ENCODE results near the gene HOXA10. TPM values are rescaled to one million over a fixed set of nuclear protein-coding genes. Genes with fewer than 3 reads are reported as not detected.

Gene HOXA10
- total RNA-seq, 3 donors from 2014 or later, result 25.0 to 56.9 (median 25.8) TPM

DNA sequence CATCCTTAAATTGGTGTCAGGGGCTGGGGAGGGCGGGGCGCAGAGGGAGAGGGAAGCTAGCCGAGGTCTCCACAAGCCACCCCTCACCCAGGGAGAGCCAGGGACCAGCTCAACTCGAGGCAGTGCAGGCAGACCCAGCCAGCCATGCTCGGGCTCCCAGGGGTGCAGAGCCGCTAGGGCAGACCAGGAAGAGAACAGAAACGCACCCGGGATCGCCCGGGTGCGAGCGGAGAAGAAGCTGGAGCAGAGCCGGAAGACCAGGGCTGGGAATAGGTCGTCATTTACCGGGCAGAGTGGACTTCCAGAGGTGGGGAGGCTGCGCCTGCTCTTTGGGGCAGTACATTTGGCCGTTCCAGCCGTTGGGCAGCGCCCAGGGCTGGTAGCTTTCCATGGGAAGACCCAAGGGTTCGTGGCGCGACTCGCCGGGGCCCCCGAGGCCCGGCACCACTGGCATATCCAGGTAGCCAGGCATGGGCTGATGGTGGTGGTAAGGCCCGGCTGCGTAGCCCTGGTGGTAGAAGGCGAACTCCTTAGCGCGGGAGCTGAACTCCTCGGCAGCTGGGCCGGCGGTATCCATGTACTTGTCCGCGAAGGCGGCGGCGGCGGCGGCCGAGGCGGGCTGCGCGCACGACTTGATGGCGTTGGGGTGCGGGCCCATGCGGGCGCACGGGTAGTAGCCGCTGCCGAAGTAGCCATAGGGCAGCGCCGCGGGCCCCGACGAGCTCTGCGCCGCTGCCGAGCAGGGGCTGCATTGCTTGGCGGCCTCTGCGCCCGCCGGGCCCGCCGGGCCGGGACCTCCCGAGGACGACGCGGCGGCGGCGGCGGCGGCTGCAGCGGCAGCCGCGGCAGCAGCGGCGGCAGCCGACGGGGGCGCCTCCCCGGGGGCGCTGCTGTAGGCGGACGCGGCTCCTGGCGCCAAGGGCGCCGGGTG is 25.0 kb upstream of the HOXA10 start:
- ATAC-seq (peak; percentile 1), DNase-seq (peak in 2 of 3 donors; percentile 41 to 61)
- Histone ChIP-seq H3K9me3 (no peaks in the 10 kb centered on the region), H3K4me3 (peak overlapping the region; percentile 68), H3K36me3 (ENCODE audit: low read depth) (no peaks in the 10 kb centered on the region), H3K4me1 (ENCODE audit: low read depth) (peaks cover 5% of the 10 kb centered on the region)
- TF ChIP-seq, protein P1, sequence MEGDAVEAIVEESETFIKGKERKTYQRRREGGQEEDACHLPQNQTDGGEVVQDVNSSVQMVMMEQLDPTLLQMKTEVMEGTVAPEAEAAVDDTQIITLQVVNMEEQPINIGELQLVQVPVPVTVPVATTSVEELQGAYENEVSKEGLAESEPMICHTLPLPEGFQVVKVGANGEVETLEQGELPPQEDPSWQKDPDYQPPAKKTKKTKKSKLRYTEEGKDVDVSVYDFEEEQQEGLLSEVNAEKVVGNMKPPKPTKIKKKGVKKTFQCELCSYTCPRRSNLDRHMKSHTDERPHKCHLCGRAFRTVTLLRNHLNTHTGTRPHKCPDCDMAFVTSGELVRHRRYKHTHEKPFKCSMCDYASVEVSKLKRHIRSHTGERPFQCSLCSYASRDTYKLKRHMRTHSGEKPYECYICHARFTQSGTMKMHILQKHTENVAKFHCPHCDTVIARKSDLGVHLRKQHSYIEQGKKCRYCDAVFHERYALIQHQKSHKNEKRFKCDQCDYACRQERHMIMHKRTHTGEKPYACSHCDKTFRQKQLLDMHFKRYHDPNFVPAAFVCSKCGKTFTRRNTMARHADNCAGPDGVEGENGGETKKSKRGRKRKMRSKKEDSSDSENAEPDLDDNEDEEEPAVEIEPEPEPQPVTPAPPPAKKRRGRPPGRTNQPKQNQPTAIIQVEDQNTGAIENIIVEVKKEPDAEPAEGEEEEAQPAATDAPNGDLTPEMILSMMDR (IDR thresholded peaks at IDR 0.05), result no peak
- intact Hi-C loops (cut with DNase I, micrococcal nuclease), result loop anchor here in 1 of 2 donors (10.0 kb wide), 2 partner anchors 726 to 826 kb away; no protein-coding TSS in a partner anchor

DNA sequence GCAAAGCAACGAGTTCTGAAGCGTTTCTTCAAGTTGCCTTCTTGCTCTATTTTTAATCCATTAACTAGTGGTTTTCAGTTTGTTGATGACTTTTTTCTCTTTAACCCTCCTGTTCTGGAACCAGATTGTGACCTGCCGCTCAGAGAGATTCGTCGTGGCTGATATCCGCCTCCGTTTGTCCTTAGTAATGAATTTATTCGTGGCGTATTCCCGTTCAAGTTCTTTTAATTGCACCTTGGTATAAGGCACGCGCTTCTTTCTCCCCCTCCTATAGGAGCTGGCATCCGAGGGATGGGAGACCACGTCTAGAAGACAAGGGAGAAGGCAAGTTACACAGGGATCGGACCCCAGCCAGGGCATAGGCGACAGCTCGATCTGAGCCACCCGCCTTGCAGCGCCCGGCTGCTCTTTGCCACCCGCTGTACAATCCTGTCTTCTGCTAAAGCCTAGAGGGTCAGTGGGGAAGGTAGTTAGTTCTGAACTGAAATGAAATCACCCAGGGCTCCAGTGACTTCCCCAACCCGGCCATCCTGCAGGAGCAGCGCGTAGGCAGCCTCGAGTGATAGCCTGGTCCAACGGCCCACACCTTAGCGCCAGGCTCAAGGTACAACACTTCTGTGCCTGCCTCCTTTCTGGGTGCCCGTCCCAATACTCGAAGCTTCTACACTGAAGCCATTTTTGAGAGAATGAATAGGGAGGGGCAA is 24.2 kb upstream of the HOXA10 start:
- Histone ChIP-seq H3K36me3 (ENCODE audit: low read depth) (no peaks in the 10 kb centered on the region), H3K4me3 (peak overlapping the region; percentile 68), H3K9me3 (no peaks in the 10 kb centered on the region), H3K4me1 (ENCODE audit: low read depth) (peaks cover 8% of the 10 kb centered on the region)
- peak in 1 of 3 donors; percentile 61 for DNase-seq
- intact Hi-C loops (cut with DNase I, micrococcal nuclease), result loop anchor here in 1 of 2 donors (10.0 kb wide), 2 partner anchors 727 to 827 kb away; no protein-coding TSS in a partner anchor
- TF ChIP-seq, protein P1 (IDR thresholded peaks at IDR 0.05), result no peak
- peak; percentile 8 for ATAC-seq

DNA sequence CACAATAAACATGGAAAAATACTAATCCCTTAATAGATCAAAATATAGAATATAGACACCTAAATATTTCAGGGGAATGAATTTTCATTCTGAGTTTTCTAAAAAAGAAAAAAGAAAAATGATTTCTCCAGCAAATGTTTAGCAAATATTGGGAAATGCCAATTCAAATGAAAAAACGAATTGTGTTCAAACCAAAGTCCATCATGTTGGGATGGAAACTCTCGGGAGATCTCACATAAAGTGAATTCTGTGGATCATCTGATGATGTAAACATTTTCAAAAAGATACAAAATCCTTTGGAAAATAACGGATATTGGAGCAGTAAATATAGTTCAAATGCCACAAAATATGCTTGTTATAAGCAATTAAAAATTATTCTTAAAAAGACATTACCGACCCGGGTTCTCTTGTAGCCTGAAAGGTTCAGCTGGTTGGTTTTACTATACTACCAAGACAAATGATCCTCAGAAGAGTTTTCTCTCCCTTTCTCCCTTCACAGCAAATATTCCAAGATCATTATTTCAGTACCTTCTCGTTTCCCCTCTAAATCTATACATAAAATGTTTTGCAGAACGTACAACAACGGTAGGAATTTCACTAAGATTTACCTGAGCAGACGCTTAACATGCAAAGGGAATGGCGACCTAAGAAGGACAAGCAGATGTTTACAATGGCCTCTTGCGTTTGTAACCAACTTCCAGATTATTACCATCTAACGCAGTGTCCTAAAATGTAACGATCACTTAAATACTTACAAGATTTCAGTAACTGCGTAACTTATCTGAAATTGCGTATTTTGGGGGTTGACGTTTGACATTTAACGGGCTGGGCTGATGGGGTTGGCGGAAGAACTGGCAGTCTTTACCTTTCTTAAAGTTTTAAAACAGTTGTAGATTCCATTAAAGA is 23.3 kb upstream of the HOXA10 start:
- DNase-seq, result no peak
- intact Hi-C loops (cut with DNase I, micrococcal nuclease), result loop anchor here in 1 of 2 donors (10.0 kb wide), 2 partner anchors 727 to 827 kb away; no protein-coding TSS in a partner anchor
- peaks cover 12% of the 10 kb centered on the region for H3K4me1 ChIP-seq (ENCODE audit: low read depth)
- H3K36me3 ChIP-seq (ENCODE audit: low read depth), result no peaks in the 10 kb centered on the region
- no peaks in the 10 kb centered on the region for H3K9me3 ChIP-seq
- no peak for ATAC-seq
- TF ChIP-seq, protein P1 (IDR thresholded peaks at IDR 0.05), result no peak
- H3K4me3 ChIP-seq, result peak overlapping the region; percentile 68

GRCh38 chr7:27196287-27196767 is 22.2 kb upstream of the HOXA10 start:
- intact Hi-C loops (cut with DNase I, micrococcal nuclease), result loop anchor here in 1 of 2 donors (10.0 kb wide), 2 partner anchors 728 to 828 kb away; no protein-coding TSS in a partner anchor
- peaks cover 19% of the 10 kb centered on the region for H3K4me1 ChIP-seq (ENCODE audit: low read depth)
- H3K9me3 ChIP-seq, result no peaks in the 10 kb centered on the region
- H3K36me3 ChIP-seq (ENCODE audit: low read depth), result no peaks in the 10 kb centered on the region
- DNase-seq (peak; percentile 89 to 99 (median 95)), ATAC-seq (peak; percentile 6)
- TF ChIP-seq, protein P1 (IDR thresholded peaks at IDR 0.05), result peak; percentile 38
- no peak overlapping the region for H3K4me3 ChIP-seq

All from mucosa of descending colon (tissue), 3 donors.